Trophoblast cell (in vitro differentiated cells and primary cell): ENCODE data around the gene CACNA1C.

Experiments
- DNase-seq, 2 donors: peaks; one replicate each; pipeline ENCODE4 v3.0.0-alpha.2; 2016
- H2AFZ ChIP-seq: 2 replicates; pipeline ENCODE4 v1.6.1; 2013; ENCODE audit warnings: low read length, moderate library complexity, mild to moderate bottlenecking; ENCODE audit not compliant: insufficient read depth, poor library complexity
- H2AK5ac ChIP-seq: 2 replicates; pipeline ENCODE4 v1.6.1; 2013; ENCODE audit warnings: mild to moderate bottlenecking, low read length
- H2BK120ac ChIP-seq: 2 replicates; pipeline ENCODE4 v1.6.1; 2013; ENCODE audit warnings: low read length, mild to moderate bottlenecking, moderate library complexity; ENCODE audit not compliant: insufficient read depth, poor library complexity
- H2BK12ac ChIP-seq: 2 replicates; pipeline ENCODE4 v1.6.1; 2013; ENCODE audit warnings: mild to moderate bottlenecking, low read length, moderate library complexity
- H2BK5ac ChIP-seq: 2 replicates; pipeline ENCODE4 v1.6.1; 2013; ENCODE audit warnings: low read length, low read depth, moderate library complexity, mild to moderate bottlenecking; ENCODE audit not compliant: poor library complexity
- H3K14ac ChIP-seq: 2 replicates; pipeline ENCODE4 v1.6.1; 2013; ENCODE audit warnings: mild to moderate bottlenecking, low read length
- H3K18ac ChIP-seq: 2 replicates; pipeline ENCODE4 v1.6.1; 2013; ENCODE audit warnings: mild to moderate bottlenecking, low read length
- H3K23ac ChIP-seq: 2 replicates; pipeline ENCODE4 v1.6.1; 2013; ENCODE audit warnings: low read length
- H3K27ac ChIP-seq: 2 replicates; pipeline ENCODE4 v1.5.1; 2013; ENCODE audit warnings: low read depth, mild to moderate bottlenecking, inconsistent platforms, low read length, moderate library complexity
- H3K27me3 ChIP-seq: 2 replicates; pipeline ENCODE4 v1.6.1; 2013; ENCODE audit warnings: inconsistent platforms, mild to moderate bottlenecking, low read length, moderate library complexity; ENCODE audit not compliant: insufficient read depth
- H3K36me3 ChIP-seq, 2 experiments: 1 replicate in 1 of 2; 2 replicates in 1 of 2; pipeline ENCODE4 v1.6.1; 2013; ENCODE audit warnings: low read length in 2 of 2, mild to moderate bottlenecking in 2 of 2, moderate library complexity in 1 of 2; ENCODE audit not compliant: insufficient read depth in 2 of 2, control insufficient read depth in 1 of 2
- H3K4ac ChIP-seq: 2 replicates; pipeline ENCODE4 v1.6.1; 2013; ENCODE audit warnings: low read depth, mild to moderate bottlenecking, low read length, moderate library complexity
- H3K4me1 ChIP-seq, 2 experiments: 1 replicate in 1 of 2; 2 replicates in 1 of 2; pipeline ENCODE4 v1.6.1; 2013; ENCODE audit warnings: low read length in 2 of 2, mild to moderate bottlenecking in 2 of 2, moderate library complexity in 1 of 2; ENCODE audit not compliant: insufficient read depth in 2 of 2, control insufficient read depth in 1 of 2
- H3K4me2 ChIP-seq: 2 replicates; pipeline ENCODE4 v1.6.1; 2013; ENCODE audit warnings: inconsistent platforms, mild to moderate bottlenecking, low read length, moderate library complexity
- H3K4me3 ChIP-seq: 2 replicates; pipeline ENCODE4 v1.5.1; 2013; ENCODE audit warnings: mild to moderate bottlenecking, low read depth, low read length, inconsistent platforms
- H3K79me1 ChIP-seq: one replicate; pipeline ENCODE4 v1.6.1; 2013; ENCODE audit warnings: low read length
- H3K79me2 ChIP-seq: 2 replicates; pipeline ENCODE4 v1.6.1; 2013; ENCODE audit warnings: low read length, mild to moderate bottlenecking; ENCODE audit not compliant: control insufficient read depth, insufficient read depth, poor library complexity
- H3K9ac ChIP-seq: 2 replicates; pipeline ENCODE4 v1.6.1; 2013; ENCODE audit warnings: mild to moderate bottlenecking, low read length
- H3K9me3 ChIP-seq: 2 replicates; pipeline ENCODE4 v1.6.1; 2013; ENCODE audit warnings: low read depth, mild to moderate bottlenecking, control low read depth, inconsistent platforms, low read length; ENCODE audit not compliant: insufficient read depth
- H4K12ac ChIP-seq: 2 replicates; pipeline ENCODE4 v1.6.1; 2013; ENCODE audit warnings: low read depth, mild to moderate bottlenecking, low read length, moderate library complexity
- H4K8ac ChIP-seq: 2 replicates; pipeline ENCODE4 v1.6.1; 2013; ENCODE audit warnings: low read depth, mild to moderate bottlenecking, low read length, moderate library complexity
- H4K91ac ChIP-seq: one replicate; pipeline ENCODE4 v1.6.1; 2013; ENCODE audit warnings: low read depth, mild to moderate bottlenecking, low read length, moderate library complexity
- WGBS: extraction: QIAGEN DNeasy Blood & Tissue Kit; methylation state at CpG from one replicate; pipeline ENCODE4 v1.1.7; 2013; ENCODE audit warnings: missing lambda C conversion rate; ENCODE audit not compliant: insufficient read length, insufficient coverage; ENCODE audit errors: extremely low coverage; 5-methylcytosine and 5-hydroxymethylcytosine counted together

Gene CACNA1C

GRCh38 chr12:2160043-2160442 lies 107.3 kb downstream of the CACNA1C start:
- Histone ChIP-seq H3K79me2 (no peaks in the 10 kb centered on the region), H3K4me3 (no peak overlapping the region), H2AFZ (no peak overlapping the region), H2BK12ac (no peak overlapping the region), H3K27me3 (no peaks in the 10 kb centered on the region), H3K4me2 (no peak overlapping the region), H3K36me3 (peaks cover 0 to under 1% of the 10 kb centered on the region in 2 experiments), H2AK5ac (no peak overlapping the region), H3K27ac (no peak overlapping the region), H3K79me1 (no peaks in the 10 kb centered on the region), H4K12ac (no peak overlapping the region), H3K9ac (no peak overlapping the region), H3K18ac (no peak overlapping the region), H3K14ac (no peak overlapping the region), H3K4me1 (peaks cover 0 to 3% of the 10 kb centered on the region in 2 experiments), H3K23ac (no peak overlapping the region), H2BK5ac (no peak overlapping the region), H3K9me3 (no peaks in the 10 kb centered on the region), H4K91ac (no peak overlapping the region), H2BK120ac (no peak overlapping the region), H4K8ac (no peak overlapping the region), H3K4ac (no peak overlapping the region)
- WGBS = no CpG with 5 or more reads among the region's 7 CpGs
- no peak for DNase-seq

DNA sequence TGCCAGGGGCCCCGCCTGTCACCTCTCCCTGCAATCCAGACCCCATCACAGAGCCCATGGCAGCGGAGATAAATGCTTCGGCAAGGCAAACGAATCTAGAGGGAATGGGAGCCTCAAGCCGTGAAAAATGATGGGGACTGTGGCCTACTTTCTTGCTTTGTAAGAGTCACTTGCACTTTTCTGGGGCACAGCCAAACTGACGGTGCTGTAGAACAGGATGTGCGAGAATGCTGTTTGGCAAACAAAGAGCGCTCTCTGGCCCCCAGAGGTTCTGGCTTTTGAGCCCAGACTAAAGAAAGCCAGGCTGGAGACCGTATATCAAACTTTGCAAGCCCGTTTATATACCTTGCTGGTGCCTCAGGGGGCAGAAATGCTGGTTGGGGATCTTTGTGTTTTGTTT lies 108.7 kb downstream of the CACNA1C start:
- H2AFZ ChIP-seq = no peak overlapping the region
- no peaks in the 10 kb centered on the region for H3K9me3 ChIP-seq
- no peaks in the 10 kb centered on the region for H3K79me1 ChIP-seq
- no CpG with 5 or more reads among the region's 10 CpGs for WGBS
- no peaks in the 10 kb centered on the region for H3K79me2 ChIP-seq
- H2BK5ac ChIP-seq = no peak overlapping the region
- peaks cover 0 to 3% of the 10 kb centered on the region in 2 experiments for H3K4me1 ChIP-seq
- no peak overlapping the region for H3K14ac ChIP-seq
- no peak overlapping the region for H4K8ac ChIP-seq
- H3K18ac ChIP-seq = no peak overlapping the region
- H2BK120ac ChIP-seq = no peak overlapping the region
- H3K36me3 ChIP-seq = no peaks in the 10 kb centered on the region
- H2AK5ac ChIP-seq = no peak overlapping the region
- no peak overlapping the region for H4K12ac ChIP-seq
- H3K4me2 ChIP-seq = no peak overlapping the region
- no peak overlapping the region for H2BK12ac ChIP-seq
- H3K4me3 ChIP-seq = no peak overlapping the region
- no peak overlapping the region for H3K27ac ChIP-seq
- no peak overlapping the region for H3K23ac ChIP-seq
- no peaks in the 10 kb centered on the region for H3K27me3 ChIP-seq
- DNase-seq = no peak
- no peak overlapping the region for H4K91ac ChIP-seq
- H3K9ac ChIP-seq = no peak overlapping the region
- H3K4ac ChIP-seq = no peak overlapping the region

DNA sequence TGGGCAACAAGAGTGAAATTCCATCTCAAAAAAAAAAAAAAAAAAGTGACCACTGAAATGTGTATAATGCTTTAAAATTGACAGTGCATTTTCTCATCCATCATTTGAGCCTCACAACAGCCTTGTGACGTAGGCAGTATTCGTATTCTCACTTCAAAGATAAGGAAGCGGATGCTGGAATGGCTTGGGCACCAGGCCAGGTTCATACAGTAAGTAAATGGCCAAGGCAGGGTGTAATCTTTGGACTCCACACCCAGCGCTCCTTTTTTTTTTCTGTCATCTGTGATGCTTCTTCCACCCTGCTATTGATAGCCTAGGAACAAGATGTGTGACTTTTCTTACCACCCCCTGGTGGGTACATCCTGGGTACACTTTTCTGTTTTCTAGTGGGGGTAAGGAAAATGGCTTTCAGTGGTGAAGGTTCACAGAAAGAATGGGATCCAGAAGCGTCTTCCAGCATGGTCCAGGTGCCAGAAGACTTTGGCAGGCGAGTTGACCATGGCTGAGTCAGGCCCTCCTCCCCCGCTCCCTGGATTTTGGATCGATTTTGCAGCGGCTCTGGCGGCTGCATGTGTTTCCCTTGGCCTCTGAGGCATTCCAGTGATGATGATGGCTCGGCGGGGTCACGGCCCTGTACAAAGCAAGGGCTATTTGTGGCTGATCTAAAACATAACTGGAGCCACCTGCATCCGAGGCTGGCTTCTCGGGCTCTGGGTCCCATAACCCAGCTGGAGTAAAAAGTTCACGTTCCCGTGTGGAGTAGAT lies 110.6 kb downstream of the CACNA1C start:
- no peak overlapping the region for H2BK12ac ChIP-seq
- H4K12ac ChIP-seq = no peak overlapping the region
- no peak overlapping the region for H3K23ac ChIP-seq
- no peaks in the 10 kb centered on the region for H3K9me3 ChIP-seq
- H3K79me2 ChIP-seq = no peaks in the 10 kb centered on the region
- H3K4me3 ChIP-seq = no peak overlapping the region
- DNase-seq = no peak
- no peaks in the 10 kb centered on the region for H3K36me3 ChIP-seq
- no peaks in the 10 kb centered on the region for H3K27me3 ChIP-seq
- H4K91ac ChIP-seq = no peak overlapping the region
- no peak overlapping the region for H3K27ac ChIP-seq
- H2BK120ac ChIP-seq = no peak overlapping the region
- H3K4me2 ChIP-seq = no peak overlapping the region
- no peaks in the 10 kb centered on the region for H3K79me1 ChIP-seq
- H2AK5ac ChIP-seq = no peak overlapping the region
- H3K4me1 ChIP-seq = peaks cover 0 to 3% of the 10 kb centered on the region in 2 experiments
- no peak overlapping the region for H3K18ac ChIP-seq
- no peak overlapping the region for H2AFZ ChIP-seq
- H3K14ac ChIP-seq = no peak overlapping the region
- no peak overlapping the region for H3K4ac ChIP-seq
- no CpG with 5 or more reads among the region's 17 CpGs for WGBS
- H3K9ac ChIP-seq = no peak overlapping the region
- H4K8ac ChIP-seq = no peak overlapping the region
- no peak overlapping the region for H2BK5ac ChIP-seq

- no peak overlapping the region for H2BK12ac ChIP-seq
Measured at GRCh38 chr12:2165021-2165420, 112.2 kb downstream of the CACNA1C start.

More at GRCh38 chr12:2165021-2165420, 112.2 kb downstream of the CACNA1C start:
- Histone ChIP-seq H4K12ac (no peak overlapping the region), H3K9me3 (no peaks in the 10 kb centered on the region), H2AFZ (no peak overlapping the region), H3K36me3 (no peaks in the 10 kb centered on the region), H4K8ac (no peak overlapping the region), H3K4ac (no peak overlapping the region), H3K23ac (no peak overlapping the region), H3K27me3 (no peaks in the 10 kb centered on the region), H3K14ac (no peak overlapping the region), H3K79me2 (no peaks in the 10 kb centered on the region), H3K18ac (no peak overlapping the region), H4K91ac (no peak overlapping the region), H3K4me3 (no peak overlapping the region), H3K79me1 (no peaks in the 10 kb centered on the region), H3K4me1 (peaks cover 0 to 3% of the 10 kb centered on the region in 2 experiments), H3K27ac (no peak overlapping the region), H2AK5ac (no peak overlapping the region), H3K4me2 (no peak overlapping the region), H3K9ac (no peak overlapping the region), H2BK5ac (no peak overlapping the region), H2BK120ac (no peak overlapping the region)
- DNase-seq = no peak
